Measurements from ENCODE around the gene WDR47. TPM values are rescaled to one million over a fixed set of nuclear protein-coding genes. Genes with fewer than 3 reads are reported as not detected.
A peak's percentile ranks its signal among the peaks of the same experiment; 100 is the strongest.
"Not testable (repeated sequence)": the region's sequence is repeated elsewhere in the genome, so short reads cannot be mapped to it uniquely, and the experiment has no call there.

Gene WDR47
- total RNA-seq, 1 donor from 2014 or later: 15.7 TPM

DNA sequence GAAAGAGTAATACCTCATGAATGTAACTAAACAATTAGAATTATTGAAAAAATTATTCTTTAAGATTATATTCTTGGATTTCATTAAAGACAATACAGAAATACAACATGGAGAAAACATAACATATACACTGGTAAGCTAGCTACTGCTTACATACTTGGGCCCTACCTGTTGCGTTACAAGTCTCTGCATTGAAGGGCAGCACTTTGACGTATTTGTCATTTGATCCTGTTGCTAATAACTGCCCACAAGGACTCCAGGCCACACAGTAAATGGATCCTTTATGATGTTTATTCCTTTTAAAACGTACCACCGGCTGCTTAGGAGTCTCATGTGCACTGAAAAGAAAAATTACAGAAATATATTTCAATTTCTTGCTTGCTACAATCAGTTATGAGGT is 58.8 kb downstream of the WDR47 start:
- no peak for DNase-seq (ENCODE audit: low spot score)
- intact Hi-C loops (cut with DNase I): no loop called here

DNA sequence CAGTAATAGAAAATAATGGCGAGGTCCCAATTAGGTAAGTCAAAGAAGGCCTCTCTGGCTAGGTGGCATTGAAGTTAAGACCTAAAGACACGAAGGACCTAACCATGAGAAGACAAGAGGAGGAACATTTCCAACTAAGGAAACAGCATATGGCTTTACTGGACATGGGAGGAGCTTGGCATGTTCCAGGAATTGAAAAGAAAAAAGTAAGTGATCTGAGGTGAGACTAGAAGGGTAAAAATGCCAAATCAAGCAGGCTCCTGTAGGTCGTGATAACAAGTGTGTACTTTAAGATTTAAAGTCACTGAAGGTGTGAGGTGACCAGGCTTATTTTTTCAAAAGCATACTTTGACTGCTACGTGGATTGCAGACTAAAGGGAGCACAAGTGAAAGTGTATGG is 65.2 kb downstream of the WDR47 start:
- intact Hi-C loops (cut with DNase I): no loop called here
- no peak for DNase-seq (ENCODE audit: low spot score)

DNA sequence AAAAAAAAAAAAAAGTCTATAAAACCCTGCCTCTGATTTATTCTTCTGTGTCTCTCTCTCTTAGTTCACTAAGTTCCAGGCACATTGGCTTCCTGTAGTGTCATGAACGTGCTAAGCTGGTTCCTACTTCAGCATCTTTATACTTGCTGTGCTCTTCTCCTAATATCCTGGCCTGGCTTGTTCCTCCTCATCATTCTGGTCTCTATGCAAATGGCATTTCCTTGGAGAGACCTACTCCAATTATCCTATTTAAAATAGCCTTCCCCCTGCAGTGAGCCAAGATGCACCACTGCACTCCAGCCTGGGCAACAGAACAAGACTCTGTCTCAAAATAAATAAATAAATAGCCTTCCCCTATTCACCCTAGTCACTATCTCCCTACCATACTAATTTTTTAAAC is 69.0 kb downstream of the WDR47 start:
- DNase-seq (ENCODE audit: low spot score): no peak
- intact Hi-C loops (cut with DNase I): no loop called here

DNA sequence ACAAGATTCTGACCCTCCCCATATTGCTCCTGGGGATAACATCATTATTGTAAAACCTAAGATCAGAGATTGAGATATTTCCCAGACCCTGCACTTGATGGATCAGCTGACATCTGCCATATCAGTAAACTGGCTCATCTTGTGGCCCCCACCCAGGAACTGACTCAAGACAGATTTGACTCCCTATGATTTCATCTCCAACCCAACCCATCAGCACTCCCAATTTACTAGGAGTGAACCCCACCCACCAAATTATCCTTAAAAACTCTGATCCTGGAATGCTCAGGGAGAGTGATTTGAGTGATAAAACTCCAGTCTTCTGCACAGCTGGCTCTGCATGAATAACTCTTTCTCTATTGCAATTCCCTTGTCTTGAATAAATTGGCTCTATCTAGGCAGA is 72.6 kb downstream of the WDR47 start:
- intact Hi-C loops (cut with DNase I): no loop called here
- no peak for DNase-seq (ENCODE audit: low spot score)

DNA sequence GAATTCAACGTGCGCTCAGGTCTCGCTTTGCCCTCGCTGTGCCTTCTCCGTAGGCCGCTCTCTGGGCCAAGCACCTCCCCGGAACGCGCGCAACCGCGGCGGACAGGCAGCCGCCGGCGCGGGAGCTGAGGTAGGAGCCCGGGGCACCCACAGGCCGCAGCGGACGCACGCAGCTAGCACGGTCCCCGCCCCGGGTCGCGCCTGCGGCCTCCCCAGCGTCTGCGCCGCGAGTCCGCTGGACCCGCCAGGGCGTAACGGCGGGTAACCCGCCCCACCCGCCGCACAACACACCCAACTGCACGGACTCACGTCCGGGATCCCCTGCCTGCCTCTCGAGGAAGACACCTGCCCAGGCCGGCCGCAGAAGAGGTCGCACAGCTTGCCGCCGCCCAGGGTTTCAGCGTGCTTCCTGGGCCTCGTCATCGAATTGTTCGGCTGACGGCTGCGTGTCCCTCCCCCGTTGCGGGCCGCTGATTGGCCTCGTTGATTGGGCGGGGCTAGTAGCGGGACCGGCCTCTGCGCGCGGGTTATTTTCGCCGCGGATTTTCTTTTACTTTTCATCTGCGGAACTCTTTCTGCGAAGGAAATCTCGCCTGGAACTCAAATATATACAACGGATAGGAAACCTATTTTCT is 78.7 kb downstream of the WDR47 start, which contains the start of gene CLCC1:
Gene CLCC1, minus strand, starts transcription at position 433 of the 635 bp plus-strand sequence. CDS start 13,047 bp downstream, outside the sequence.
- intact Hi-C loops (cut with DNase I): loop anchor here (2.0 to 5.0 kb wide), 3 partner anchors 78 to 149 kb away; partner anchors contain the start of genes ELAPOR1 and TMEM167B
- DNase-seq (ENCODE audit: low spot score): peak; percentile 97

DNA sequence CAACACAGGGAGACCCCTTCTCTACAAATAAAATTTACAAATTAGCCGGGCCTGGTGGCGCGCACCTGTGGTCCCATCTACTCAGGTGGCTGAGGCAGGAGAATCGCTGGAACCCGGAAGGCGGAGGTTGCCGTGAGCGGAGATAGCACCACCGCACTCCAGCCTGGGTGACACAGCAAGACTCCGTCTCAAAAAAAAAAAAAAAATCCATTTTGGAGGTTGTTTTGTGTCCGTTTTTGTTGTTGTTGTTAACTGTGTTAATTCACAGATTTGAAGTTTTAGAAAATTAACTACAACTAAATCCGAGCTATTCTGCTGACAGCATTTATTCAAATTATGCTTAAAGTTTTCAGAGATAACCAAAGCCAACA is 79.2 kb downstream of the WDR47 start:
- intact Hi-C loops (cut with DNase I): loop anchor here (2.0 to 5.0 kb wide), 3 partner anchors 78 to 150 kb away; partner anchors contain the start of genes ELAPOR1 and TMEM167B
- no peak for DNase-seq (ENCODE audit: low spot score)

DNA sequence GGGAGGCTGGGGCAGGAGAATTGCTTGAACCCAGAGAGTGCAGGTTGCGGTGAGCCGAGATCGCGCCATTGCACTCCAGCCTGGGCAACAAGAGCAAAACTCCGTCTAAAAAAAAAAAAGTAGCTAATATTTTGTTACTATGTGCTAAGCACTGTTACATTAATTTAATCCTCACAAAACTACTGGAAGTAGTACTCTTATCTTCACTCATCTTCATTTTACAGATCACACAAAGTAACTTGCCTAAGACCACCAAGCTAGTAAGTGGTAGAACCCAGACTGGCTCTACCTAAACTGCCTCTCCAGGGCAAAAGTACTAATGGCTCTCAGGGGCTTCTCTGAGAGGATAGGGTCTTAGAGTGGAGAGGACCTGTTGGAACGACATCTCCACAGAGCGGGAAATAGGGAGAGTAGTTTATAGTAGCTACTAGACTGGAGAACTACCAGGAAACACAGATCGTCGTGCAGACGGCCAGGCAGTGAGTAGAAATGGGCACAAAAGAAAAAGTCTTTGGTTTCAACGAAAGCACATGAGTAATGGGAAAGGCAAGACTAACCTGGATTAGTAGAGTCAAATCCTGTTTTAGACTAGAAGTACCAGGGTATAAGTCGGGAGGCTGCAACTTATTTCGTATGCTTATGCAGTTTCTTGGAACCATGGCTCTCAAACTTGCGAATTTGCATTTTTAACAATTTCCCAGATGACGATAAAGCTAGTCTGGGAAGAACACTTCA is 80.0 kb downstream of the WDR47 start:
- DNase-seq (ENCODE audit: low spot score): no peak
- intact Hi-C loops (cut with DNase I): loop anchor here (2.0 to 5.0 kb wide), 3 partner anchors 79 to 150 kb away; partner anchors contain the start of genes ELAPOR1 and TMEM167B

DNA sequence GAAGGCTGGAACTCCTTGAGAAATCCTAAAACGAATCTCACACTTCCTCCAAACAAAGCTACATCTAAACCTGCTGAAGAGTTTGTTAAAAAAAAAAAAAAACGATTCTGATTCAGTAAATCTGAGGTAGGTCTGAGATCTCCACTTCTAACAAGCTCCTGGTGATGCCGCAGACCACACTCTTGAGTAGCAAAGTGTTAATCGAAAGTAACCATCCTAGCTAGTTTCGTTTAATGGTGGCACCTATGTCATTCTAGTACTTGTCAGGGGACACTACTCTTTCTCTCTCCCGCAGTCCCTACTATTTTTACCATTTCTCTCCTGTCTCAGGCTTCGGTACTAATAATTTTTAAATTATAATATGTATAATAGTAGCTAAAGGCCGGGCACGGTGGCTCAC is 80.7 kb downstream of the WDR47 start:
- DNase-seq (ENCODE audit: low spot score): no peak
- intact Hi-C loops (cut with DNase I): loop anchor here (5.0 kb wide), 2 partner anchors 131 to 151 kb away; partner anchors contain the start of genes ELAPOR1 and TMEM167B

DNA sequence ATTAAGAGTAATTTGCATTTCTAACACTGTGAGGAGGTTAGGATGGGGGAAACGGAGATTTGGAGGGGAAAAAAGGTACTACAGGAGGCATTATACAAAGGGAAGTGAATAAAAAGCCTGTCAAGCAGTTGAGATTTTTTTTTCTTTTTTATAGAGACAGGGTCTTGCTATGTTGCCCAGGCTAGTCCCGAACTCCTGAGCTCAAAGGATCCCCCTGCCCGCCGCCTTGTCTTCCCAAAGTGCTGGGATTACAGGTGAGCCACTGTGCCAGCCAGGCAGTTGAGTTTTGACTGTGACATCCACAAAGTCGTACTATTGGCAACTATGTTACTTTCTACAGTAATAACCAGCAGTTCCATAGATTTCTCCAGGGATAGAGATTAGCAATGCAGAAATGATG is 81.2 kb downstream of the WDR47 start:
- DNase-seq (ENCODE audit: low spot score): no peak
- intact Hi-C loops (cut with DNase I): loop anchor here (5.0 kb wide), 2 partner anchors 132 to 152 kb away; partner anchors contain the start of genes ELAPOR1 and TMEM167B

DNA sequence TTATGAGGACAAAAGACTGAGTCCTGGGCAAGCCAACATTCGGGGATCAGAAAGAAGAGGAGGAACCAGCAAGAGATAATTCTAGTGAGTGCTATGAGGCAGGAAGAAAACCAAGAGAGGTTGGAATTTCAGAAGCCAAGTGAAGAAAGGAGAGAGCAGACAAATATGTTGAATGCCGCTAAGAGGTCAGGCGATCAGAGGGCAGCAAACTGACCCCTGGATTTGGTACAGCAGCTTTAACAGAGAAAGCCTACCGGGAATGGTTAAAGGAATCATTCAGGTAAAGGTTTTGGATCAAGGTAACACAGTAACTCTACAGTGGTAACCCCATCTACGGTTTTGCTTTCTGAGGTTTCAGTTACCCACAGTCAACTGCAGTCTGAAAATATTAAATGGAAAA is 84.0 kb downstream of the WDR47 start:
- DNase-seq (ENCODE audit: low spot score): no peak
- intact Hi-C loops (cut with DNase I): no loop called here

DNA sequence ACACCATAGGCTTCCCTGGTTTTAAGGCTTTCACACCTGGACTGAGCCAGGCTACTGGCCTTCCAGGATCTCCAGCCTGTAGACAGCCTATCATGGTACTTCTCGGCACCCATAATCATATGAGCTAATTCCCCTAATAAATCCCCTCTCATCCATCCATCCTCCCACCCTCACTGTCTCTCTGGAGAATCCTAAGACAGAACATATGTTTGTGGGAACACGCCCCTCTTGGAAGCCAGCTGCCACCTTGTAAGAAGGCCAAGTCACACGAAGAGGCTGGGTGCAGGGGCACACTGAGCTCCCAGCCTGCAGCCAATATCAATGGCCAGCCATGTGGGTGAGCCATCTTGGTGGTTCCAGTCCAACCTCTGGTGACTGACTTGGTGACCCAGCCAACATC is 86.0 kb downstream of the WDR47 start:
- intact Hi-C loops (cut with DNase I): no loop called here
- no peak for DNase-seq (ENCODE audit: low spot score)

DNA sequence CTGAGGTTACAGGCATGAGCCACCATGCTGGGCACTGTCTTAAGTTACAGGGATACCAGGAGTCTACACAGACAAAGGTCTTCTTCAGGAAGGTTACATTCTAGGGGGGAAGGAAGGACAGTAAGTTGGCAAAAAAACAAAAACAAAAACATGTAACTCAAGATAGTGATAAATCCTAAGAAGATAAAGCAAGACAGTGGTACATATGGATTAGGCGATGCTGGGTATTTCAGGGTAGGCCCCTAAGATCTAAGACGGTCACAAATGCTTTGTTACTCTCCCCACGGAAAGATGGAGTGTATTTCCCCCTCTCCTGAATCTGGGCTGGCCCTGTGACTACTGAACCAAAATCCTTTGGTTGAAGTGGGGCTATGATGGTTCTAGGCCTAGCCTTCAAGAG is 86.8 kb downstream of the WDR47 start:
- intact Hi-C loops (cut with DNase I): no loop called here
- no peak for DNase-seq (ENCODE audit: low spot score)

DNA sequence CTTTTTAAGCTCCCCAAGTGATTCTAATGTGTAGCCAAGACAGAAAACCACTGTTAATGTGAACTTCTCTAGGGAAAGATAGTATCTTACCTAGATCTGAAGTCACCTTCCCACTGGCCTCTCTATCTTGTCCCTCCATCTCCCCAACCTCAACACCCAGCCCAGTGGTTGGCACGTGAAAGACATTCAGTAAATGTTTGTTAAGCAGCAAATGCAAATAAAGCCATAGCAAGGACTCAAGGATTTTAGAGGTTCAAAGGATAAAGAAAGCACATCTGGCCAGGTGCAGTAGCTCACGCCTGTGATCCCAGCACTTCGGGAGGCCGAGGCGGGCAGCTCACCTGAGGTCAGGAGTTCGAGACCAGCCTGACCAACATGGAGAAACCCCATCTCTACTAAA is 88.5 kb downstream of the WDR47 start:
- DNase-seq (ENCODE audit: low spot score): no peak
- intact Hi-C loops (cut with DNase I): no loop called here

DNA sequence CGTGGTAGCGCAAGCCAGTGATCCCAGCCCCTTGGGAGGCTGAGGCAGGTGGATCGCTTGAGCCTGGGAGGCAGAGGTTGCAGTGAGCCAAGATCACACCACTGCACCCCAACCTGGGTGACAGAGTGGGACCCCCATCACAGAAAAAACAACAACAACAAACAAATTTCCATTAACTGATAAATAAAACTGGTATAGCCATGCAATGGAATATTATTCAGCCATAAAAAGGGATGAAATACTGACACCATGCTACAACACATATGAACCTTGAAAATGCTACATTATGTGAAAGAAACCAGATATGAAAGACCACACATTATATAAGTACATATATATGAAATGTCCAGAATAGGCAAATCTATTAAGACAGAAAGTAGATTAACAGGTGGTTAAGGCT is 90.7 kb downstream of the WDR47 start:
- intact Hi-C loops (cut with DNase I): no loop called here
- DNase-seq (ENCODE audit: low spot score): no peak

DNA sequence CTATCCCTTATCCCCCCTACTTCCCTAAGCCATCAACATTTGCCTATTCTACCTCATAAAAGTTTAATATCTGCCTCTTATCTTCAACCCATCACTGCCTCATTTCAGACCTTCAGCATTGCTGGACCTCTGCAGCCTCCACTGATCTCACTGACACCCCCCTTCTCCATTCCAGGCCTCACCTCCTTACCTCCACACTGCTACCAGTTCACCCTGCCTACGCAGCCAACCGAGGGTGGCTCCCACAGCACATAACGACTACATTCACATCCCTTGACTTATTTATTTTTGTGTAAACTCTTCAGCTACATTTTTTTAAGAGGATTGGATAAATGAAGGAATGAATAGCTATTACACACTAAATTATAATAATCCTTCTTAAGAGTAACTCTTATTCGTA is 92.9 kb downstream of the WDR47 start:
- no peak for DNase-seq (ENCODE audit: low spot score)
- intact Hi-C loops (cut with DNase I): no loop called here

DNA sequence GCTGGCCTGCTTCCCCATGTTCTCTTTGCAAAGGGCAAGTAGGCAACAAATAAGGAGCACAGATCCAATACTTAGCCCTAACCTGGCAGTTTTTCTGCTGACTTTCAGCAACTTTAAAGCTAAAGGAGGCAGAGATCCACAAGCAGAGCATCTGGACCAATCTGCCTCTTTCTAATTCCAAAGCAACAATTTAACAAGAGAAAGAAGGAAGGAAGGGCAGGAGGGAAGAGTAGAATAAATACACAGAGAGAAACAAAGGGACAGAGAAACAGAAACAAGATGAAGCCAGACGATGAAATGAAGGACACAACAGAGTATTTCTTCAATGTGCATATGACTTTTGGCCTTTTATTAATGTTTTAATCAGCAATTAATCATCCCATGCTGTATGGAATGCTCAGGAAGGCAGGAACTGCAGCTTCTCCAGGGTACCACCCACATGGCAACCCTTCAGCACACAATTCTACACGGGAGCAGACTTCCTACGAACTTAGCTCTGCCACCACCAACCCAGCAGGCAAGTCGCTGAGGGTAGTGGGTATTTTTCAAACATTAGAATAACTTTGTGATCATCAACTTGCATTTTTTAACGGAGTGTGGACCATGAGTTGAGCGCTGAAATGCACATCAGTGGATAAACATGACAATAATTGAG is 93.9 kb downstream of the WDR47 start:
- intact Hi-C loops (cut with DNase I): no loop called here
- DNase-seq (ENCODE audit: low spot score): no peak

DNA sequence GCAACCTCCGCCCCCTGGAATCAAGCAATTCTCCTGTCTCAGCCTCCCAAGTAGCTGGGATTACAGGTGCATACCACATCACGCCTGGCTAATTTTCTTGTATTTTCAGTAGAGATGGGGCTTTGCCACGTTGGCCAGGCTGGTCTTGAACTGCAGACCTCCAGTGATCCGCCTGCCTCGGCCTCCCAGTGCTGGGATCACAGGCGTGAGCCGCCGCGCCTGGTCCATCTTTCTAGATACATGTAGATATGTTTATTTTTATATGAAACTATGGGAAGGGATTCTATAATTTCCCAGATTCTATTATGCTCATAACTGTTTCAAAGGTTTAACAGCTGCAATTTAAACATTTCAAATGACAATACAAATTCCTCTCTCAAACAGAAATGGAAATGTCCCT is 105.7 kb downstream of the WDR47 start:
- no peak for DNase-seq (ENCODE audit: low spot score)
- intact Hi-C loops (cut with DNase I): no loop called here

DNA sequence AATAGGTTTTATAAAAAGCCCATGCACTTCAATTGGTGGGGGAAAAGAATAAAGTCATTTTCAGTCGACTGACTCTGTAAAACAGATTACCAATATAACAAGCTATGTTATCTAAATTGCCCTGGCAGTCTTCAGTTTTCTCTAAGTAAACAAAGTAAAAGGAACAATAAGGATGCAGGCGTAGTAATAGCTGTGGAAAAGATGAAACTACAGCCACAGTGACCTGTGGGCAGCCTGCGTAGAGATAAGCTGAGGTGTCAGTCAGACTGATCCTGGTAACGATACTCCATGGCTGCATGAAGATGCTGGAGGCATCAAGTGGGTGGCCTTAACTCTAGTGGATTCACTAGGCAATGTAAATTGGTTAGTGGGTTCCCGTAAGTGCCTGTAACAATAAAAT is 108.0 kb downstream of the WDR47 start:
- intact Hi-C loops (cut with DNase I): no loop called here
- DNase-seq (ENCODE audit: low spot score): no peak

DNA sequence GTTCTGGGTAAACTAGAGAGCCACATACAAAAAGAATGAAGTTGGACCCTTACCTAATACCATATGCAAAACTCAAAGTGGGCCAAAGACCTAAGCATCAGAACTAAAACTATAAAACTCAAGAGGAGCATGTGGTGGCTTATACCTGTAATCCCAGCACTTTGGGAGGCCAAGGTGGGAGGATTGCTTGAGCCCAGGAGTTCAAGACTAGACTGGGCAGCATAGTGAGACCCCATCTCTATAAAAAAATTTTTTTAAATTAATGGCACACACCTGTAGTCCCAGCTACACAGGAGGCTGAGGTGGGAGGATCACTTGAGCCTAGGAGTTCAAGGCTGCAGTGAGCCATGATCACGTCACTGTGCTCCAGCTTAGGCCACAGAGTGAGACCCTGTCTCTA is 114.3 kb downstream of the WDR47 start:
- intact Hi-C loops (cut with DNase I): not testable (repeated sequence)

DNA sequence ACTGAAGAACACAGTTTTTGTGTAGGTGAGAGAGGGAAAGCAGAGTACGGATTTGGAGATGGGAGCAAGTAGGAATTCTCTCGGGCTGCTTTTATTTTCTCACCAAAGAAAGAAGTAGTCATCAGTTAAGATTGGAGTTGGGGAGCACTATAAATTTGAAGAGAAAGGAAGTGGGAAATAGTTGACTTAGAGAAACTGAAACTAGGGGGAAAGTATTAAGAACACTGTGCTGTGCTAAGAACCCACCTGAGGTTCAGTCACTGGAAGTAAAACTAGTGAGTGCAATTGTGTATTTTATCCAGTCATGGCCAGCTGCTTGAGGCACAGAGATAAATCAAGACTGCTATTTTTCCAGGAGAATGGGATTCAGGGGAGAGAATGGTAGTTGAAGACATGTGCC is 116.0 kb downstream of the WDR47 start:
- intact Hi-C loops (cut with DNase I): no loop called here
- no peak for DNase-seq (ENCODE audit: low spot score)

More for the DNA sequence above, 114.3 kb downstream of the WDR47 start:
- not testable (repeated sequence) for DNase-seq (ENCODE audit: low spot score)

Measured in cardiac septum (tissue), 1 donor.